HL-60 (cell line): Measurements from ENCODE around the gene PLCL2.

Source experiments
- POLR2AphosphoS5 ChIP-seq: IDR thresholded peaks from 2 replicates; pipeline ENCODE4 v1.6.1; 2012; ENCODE audit warnings: low read depth
- TF ChIP-seq, protein P1 (sequence below): IDR thresholded peaks from one replicate; pipeline ENCODE4 v1.5.1; 2011; ENCODE audit warnings: low read length, control low read depth, inconsistent platforms; ENCODE audit not compliant: insufficient read depth

DNA sequence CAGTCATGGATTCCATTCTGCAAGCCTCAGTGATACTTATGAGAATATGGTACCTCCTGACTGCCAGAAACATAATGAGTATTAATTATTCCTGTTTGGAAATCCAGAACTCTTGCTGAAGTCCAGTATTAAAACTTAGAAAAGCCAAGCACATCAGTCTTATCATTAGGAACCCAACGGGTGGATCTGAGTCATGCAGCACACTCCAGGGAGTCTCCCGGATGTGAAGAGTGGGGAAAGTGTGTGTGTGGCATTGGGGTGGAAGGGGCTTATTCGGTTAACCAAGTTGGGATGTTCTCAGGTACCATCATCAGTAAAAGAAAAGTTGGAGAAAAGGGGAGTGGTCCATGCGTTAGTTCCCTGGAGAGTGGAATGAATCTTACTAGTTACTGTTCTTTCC lies 181.1 kb downstream of the PLCL2 start:
- no peak for TF ChIP-seq POLR2AphosphoS5
- TF ChIP-seq, protein P1, sequence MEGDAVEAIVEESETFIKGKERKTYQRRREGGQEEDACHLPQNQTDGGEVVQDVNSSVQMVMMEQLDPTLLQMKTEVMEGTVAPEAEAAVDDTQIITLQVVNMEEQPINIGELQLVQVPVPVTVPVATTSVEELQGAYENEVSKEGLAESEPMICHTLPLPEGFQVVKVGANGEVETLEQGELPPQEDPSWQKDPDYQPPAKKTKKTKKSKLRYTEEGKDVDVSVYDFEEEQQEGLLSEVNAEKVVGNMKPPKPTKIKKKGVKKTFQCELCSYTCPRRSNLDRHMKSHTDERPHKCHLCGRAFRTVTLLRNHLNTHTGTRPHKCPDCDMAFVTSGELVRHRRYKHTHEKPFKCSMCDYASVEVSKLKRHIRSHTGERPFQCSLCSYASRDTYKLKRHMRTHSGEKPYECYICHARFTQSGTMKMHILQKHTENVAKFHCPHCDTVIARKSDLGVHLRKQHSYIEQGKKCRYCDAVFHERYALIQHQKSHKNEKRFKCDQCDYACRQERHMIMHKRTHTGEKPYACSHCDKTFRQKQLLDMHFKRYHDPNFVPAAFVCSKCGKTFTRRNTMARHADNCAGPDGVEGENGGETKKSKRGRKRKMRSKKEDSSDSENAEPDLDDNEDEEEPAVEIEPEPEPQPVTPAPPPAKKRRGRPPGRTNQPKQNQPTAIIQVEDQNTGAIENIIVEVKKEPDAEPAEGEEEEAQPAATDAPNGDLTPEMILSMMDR = no peak
